ENCODE measurements around the gene NPR2. TPM values are rescaled to one million over a fixed set of nuclear protein-coding genes. Genes with fewer than 3 reads are reported as not detected.

The NPR2 gene
- total and polyA plus RNA-seq, 7 donors = 0.60 to 26.6 (median 20.3) TPM

DNA sequence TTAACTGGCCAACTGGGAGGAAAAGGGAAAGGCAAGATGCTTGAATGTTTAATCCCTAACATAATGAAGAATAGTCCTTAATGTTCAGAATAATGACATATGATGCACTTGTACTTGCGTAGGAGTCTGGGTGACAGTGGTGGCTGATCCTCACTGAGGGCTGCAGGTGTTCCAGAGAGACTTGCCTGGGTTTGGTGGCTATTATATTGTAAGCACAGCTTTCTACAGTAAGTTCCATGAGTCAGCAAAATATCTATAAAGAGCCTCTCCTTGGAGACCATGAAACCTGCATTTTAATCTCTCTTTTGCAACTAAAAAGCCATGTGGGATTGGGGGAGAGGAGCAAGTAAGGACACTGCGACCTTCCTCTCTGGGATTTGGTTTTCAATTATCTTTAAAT, 1.9 kb upstream of the NPR2 start:
- Histone ChIP-seq H3K9me3 (no peaks in the 10 kb centered on the region), H3K27me3 (no peaks in the 10 kb centered on the region), H3K27ac (no peak overlapping the region), H3K36me3 (no peaks in the 10 kb centered on the region), H3K4me3 (no peak overlapping the region), H3K4me1 (peaks cover 0 to 39% (median 35%) of the 10 kb centered on the region in 4 donors)
- 93 to 98% methylated on average over 2 of the region's 2 CpGs for WGBS, 2 donors
- intact Hi-C loops (cut with DNase I) = no loop called here
- no peak for DNase-seq
- TF ChIP-seq POLR2AphosphoS5 (IDR thresholded peaks at IDR 0.05) (no peak), POLR2A (IDR thresholded peaks at IDR 0.05) (no peak), EP300 (IDR thresholded peaks at IDR 0.05) (no peak)

DNA sequence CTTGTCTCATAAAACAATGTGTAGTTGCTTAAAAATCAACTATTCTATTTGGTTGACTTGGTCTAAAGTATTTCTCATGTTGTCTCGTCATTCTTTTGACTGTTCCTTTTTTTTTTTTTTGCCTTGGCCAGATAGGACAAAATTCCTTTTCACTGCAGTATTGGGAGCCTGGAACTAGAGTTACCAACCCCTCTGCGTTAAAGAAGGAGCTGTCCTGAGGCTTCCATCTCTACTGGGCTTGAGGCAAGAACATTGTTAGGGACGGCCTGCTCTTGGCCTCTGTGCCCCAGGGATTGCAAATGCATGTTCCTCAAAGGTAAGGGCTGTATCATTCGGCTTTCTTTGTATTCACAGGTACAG, 1.4 kb upstream of the NPR2 start:
- Histone ChIP-seq H3K9me3 (no peaks in the 10 kb centered on the region), H3K36me3 (no peaks in the 10 kb centered on the region), H3K27me3 (no peaks in the 10 kb centered on the region), H3K4me1 (peaks cover 0 to 44% (median 40%) of the 10 kb centered on the region in 4 donors), H3K27ac (no peak overlapping the region), H3K4me3 (no peak overlapping the region)
- WGBS, 2 donors = 32 to 45% methylated on average over 4 of the region's 4 CpGs
- no peak for TF ChIP-seq POLR2A (IDR thresholded peaks at IDR 0.05)
- no peak for TF ChIP-seq CTCF (IDR thresholded peaks at IDR 0.05)
- TF ChIP-seq POLR2AphosphoS5 (IDR thresholded peaks at IDR 0.05) = no peak
- TF ChIP-seq EP300 (IDR thresholded peaks at IDR 0.05) = no peak
- no peak for DNase-seq
- intact Hi-C loops (cut with DNase I) = loop anchor here (1.0 to 5.0 kb wide), 3 partner anchors 39 to 157 kb away; partner anchors contain the start of genes FAM221B and TMEM8B

GRCh38 chr9:35790385-35791296, 750 bp upstream of the NPR2 start:
- TF ChIP-seq EP300 (IDR thresholded peaks at IDR 0.05) (no peak), CTCF (IDR thresholded peaks at IDR 0.05) (peak; percentile 83 to 92 (median 86)), POLR2AphosphoS5 (IDR thresholded peaks at IDR 0.05) (no peak), POLR2A (IDR thresholded peaks at IDR 0.05) (no peak)

GRCh38 chr9:35792024-35792813, 828 bp downstream of the NPR2 start:
- H3K4me3 ChIP-seq = peak overlapping the region; percentile 44 to 76 (median 70)
- H3K36me3 ChIP-seq = no peaks in the 10 kb centered on the region
- H3K9me3 ChIP-seq = no peaks in the 10 kb centered on the region
- H3K27me3 ChIP-seq = no peaks in the 10 kb centered on the region
- intact Hi-C loops (cut with DNase I) = loop anchor here (5.0 kb wide), 1 partner anchor 155 kb away; no protein-coding TSS in a partner anchor
- WGBS, 2 donors = 90 to 91% methylated on average over 34 of the region's 34 CpGs
- H3K27ac ChIP-seq = peak overlapping the region; percentile 79 to 90 (median 85)
- DNase-seq = no peak
- H3K4me1 ChIP-seq = peaks cover 0 to 53% (median 43%) of the 10 kb centered on the region in 4 donors
- TF ChIP-seq EP300 (IDR thresholded peaks at IDR 0.05) (no peak), CTCF (IDR thresholded peaks at IDR 0.05) (no peak), POLR2A (IDR thresholded peaks at IDR 0.05) (no peak), POLR2AphosphoS5 (IDR thresholded peaks at IDR 0.05) (no peak)

More at GRCh38 chr9:35790385-35791296, 750 bp upstream of the NPR2 start:
- Histone ChIP-seq H3K36me3 (no peaks in the 10 kb centered on the region), H3K4me1 (peaks cover 0 to 50% (median 43%) of the 10 kb centered on the region in 4 donors), H3K9me3 (no peaks in the 10 kb centered on the region), H3K27me3 (no peaks in the 10 kb centered on the region), H3K4me3 (peak overlapping the region; percentile 44 to 76 (median 70)), H3K27ac (peak overlapping the region; percentile 79 to 90 (median 85))
- 61 to 65% methylated on average over 37 of the region's 37 CpGs for WGBS, 2 donors
- intact Hi-C loops (cut with DNase I) = loop anchor here (1.0 to 5.0 kb wide), 4 partner anchors 22 to 157 kb away; partner anchors contain the start of genes FAM221B, SPAG8 and TMEM8B
- DNase-seq = peak; percentile 92

Measured in sigmoid colon (tissue), 7 donors.